B cell (primary cell): Measurements from ENCODE around the gene SLC43A1. TPM values are rescaled to one million over a fixed set of nuclear protein-coding genes. Genes with fewer than 3 reads are reported as not detected.

Source experiments
- ATAC-seq: fragments of 200-7000 bp; cut with Tn5 transposase; one replicate; pipeline ENCODE4 v1.10.0; 2021; ENCODE audit warnings: low read depth, mild to moderate bottlenecking, moderate number of reproducible peaks, moderate library complexity
- CTCF ChIA-PET: fragments of 350-600 bp; sonication (Branson Sonifier 250); formaldehyde crosslinking; loops from one replicate; lab custom pipeline; 2021; ENCODE audit warnings: antibody characterized with exemption, inconsistent platforms; lab: Charles Lee
- POLR2A ChIA-PET: fragments of 350-600 bp; sonication (Branson Sonifier 250); formaldehyde crosslinking; loops from one replicate; lab custom pipeline; 2021; ENCODE audit warnings: antibody characterized with exemption; lab: Charles Lee
- DNase-seq: peaks from one replicate; pipeline ENCODE4 v3.0.0; 2013
- H2AFZ ChIP-seq: 2 replicates; pipeline ENCODE4 v1.6.1; 2012; ENCODE audit warnings: mild to moderate bottlenecking, low read depth, low read length; ENCODE audit not compliant: insufficient read depth, poor library complexity, severe bottlenecking
- H3K27ac ChIP-seq, 2 donors: 1 replicate in 1 of 2; 2 replicates in 1 of 2; pipeline ENCODE4 v1.5.1; 2012 to 2013; ENCODE audit warnings: low read length in 2 of 2, mild to moderate bottlenecking in 2 of 2, moderate library complexity in 1 of 2
- H3K27me3 ChIP-seq, 4 experiments: fragments of 200-600 bp in 1 of 4; sonication (generic) in 1 of 4; replicated peaks in 1 of 4; 1 replicate in 2 of 4; 2 replicates in 2 of 4; pipeline versions ENCODE4 v1.6.1 to v1.7.0; 2013 to 2016; ENCODE audit warnings: low read length in 3 of 4, mild to moderate bottlenecking in 2 of 4, mixed read lengths in 1 of 4, moderate library complexity in 1 of 4; ENCODE audit not compliant: insufficient read depth in 4 of 4, control insufficient read depth in 3 of 4; ENCODE audit errors: control extremely low read depth in 1 of 4
- H3K36me3 ChIP-seq, 2 experiments: replicated peaks in 1 of 2; 1 replicate in 1 of 2; 2 replicates in 1 of 2; pipeline versions ENCODE4 v1.6.1 to v1.7.1; 2013; ENCODE audit warnings: low read length in 1 of 2; ENCODE audit not compliant: insufficient read depth in 2 of 2, control insufficient read depth in 1 of 2; ENCODE audit errors: control extremely low read depth in 1 of 2, extremely low read depth in 1 of 2
- H3K4me1 ChIP-seq, 2 donors: fragments of 200-600 bp in 1 of 2; sonication (generic) in 1 of 2; 1 replicate in 1 of 2; 2 replicates in 1 of 2; pipeline versions ENCODE4 v1.5.1 to v1.6.1; 2013 to 2017; ENCODE audit warnings: low read length in 2 of 2; ENCODE audit not compliant: control insufficient read depth in 2 of 2, insufficient read depth in 2 of 2
- H3K4me2 ChIP-seq: replicated peaks from 2 replicates; pipeline ENCODE3; 2012; ENCODE audit warnings: mild to moderate bottlenecking, low read depth, low read length; ENCODE audit not compliant: poor library complexity, severe bottlenecking
- H3K4me3 ChIP-seq, 5 experiments: fragments of 200-600 bp in 1 of 5; sonication (generic) in 1 of 5; 1 replicate in 3 of 5; 2 replicates in 2 of 5; pipeline versions ENCODE4 v1.5.1 to v1.7.0; 2011 to 2016; ENCODE audit warnings: low read length in 4 of 5, mild to moderate bottlenecking in 4 of 5, low read depth in 2 of 5, control low read depth in 1 of 5, moderate library complexity in 1 of 5; ENCODE audit not compliant: insufficient read depth in 1 of 5; ENCODE audit errors: control extremely low read depth in 1 of 5, extremely low read depth in 1 of 5
- H3K79me2 ChIP-seq: fragments of 200-600 bp; sonication (generic); one replicate; pipeline ENCODE4 v1.6.0; 2016; ENCODE audit warnings: low read length; ENCODE audit not compliant: control insufficient read depth, insufficient read depth
- H3K9ac ChIP-seq: fragments of 200-600 bp; sonication (generic); 2 replicates; pipeline ENCODE4 v1.6.1; 2017; ENCODE audit warnings: mild to moderate bottlenecking, low read length, moderate library complexity
- H3K9me3 ChIP-seq, 3 donors: one replicate each; pipeline versions ENCODE4 v1.6.1 to v1.7.1; 2013; ENCODE audit warnings: low read length in 2 of 3; ENCODE audit not compliant: control insufficient read depth in 2 of 3, insufficient read depth in 1 of 3; ENCODE audit errors: control extremely low read depth in 1 of 3
- H4K20me1 ChIP-seq: 2 replicates; pipeline ENCODE4 v1.6.0; 2012; ENCODE audit warnings: mild to moderate bottlenecking, low read length; ENCODE audit not compliant: insufficient read depth, control insufficient read depth, poor library complexity, severe bottlenecking
- H3K27ac Mint-ChIP-seq: one replicate; pipeline ENCODE4 v1.8.0; 2021; ENCODE audit warnings: mixed read lengths
- H3K27me3 Mint-ChIP-seq: one replicate; pipeline ENCODE4 v1.8.0; 2021; ENCODE audit warnings: mixed read lengths
- H3K4me1 Mint-ChIP-seq: one replicate; pipeline ENCODE4 v1.8.0; 2021; ENCODE audit warnings: mixed read lengths
- H3K4me3 Mint-ChIP-seq: one replicate; pipeline ENCODE4 v1.8.0; 2021; ENCODE audit warnings: mixed read lengths
- H3K9me3 Mint-ChIP-seq: one replicate; pipeline ENCODE4 v1.8.0; 2022; ENCODE audit warnings: mixed read lengths; ENCODE audit not compliant: insufficient read depth
- EZH2 ChIP-seq: IDR thresholded peaks from 2 replicates; pipeline ENCODE4 v1.6.1; 2012; ENCODE audit warnings: borderline replicate concordance, low read depth, mild to moderate bottlenecking, moderate library complexity, low read length; ENCODE audit not compliant: insufficient read depth, poor library complexity, severe bottlenecking
- WGBS: methylation state at CpG from one replicate; pipeline ENCODE4 v1.1.5; 2013; ENCODE audit warnings: missing lambda C conversion rate; ENCODE audit not compliant: insufficient coverage; 5-methylcytosine and 5-hydroxymethylcytosine counted together
- intact Hi-C: fragments of 100-400 bp; cut with micrococcal nuclease; formaldehyde crosslinking; loops from one replicate; pipeline ENCODE4 v1.10.0; 2022
- polyA plus RNA-seq: library from polyadenylated mRNA; depleted of rRNA; stranded (reverse); fragments of >200 nt; gene quantifications from 2 replicates; pipeline ENCODE4 v1.2.3, GENCODE V29; 2012
- total RNA-seq, 2 donors: library from RNA; stranded (reverse); fragments of 120-200 nt in 1 of 2; gene quantifications; 1 replicate in 1 of 2; 2 replicates in 1 of 2; pipeline versions ENCODE4 v1.2.3 to v1.2.4, GENCODE V29; 2013 to 2022
- TF ChIP-seq, protein P1 (sequence below): fragments of 200-600 bp; IDR thresholded peaks from one replicate; pipeline ENCODE4 v1.8.0; 2022; ENCODE audit warnings: antibody characterized with exemption, mild to moderate bottlenecking

SLC43A1 gene
- total and polyA plus RNA-seq, 2 donors (not counting 1 experiment from before 2014, with no cell fraction given): 3.7 to 6.4 TPM

DNA sequence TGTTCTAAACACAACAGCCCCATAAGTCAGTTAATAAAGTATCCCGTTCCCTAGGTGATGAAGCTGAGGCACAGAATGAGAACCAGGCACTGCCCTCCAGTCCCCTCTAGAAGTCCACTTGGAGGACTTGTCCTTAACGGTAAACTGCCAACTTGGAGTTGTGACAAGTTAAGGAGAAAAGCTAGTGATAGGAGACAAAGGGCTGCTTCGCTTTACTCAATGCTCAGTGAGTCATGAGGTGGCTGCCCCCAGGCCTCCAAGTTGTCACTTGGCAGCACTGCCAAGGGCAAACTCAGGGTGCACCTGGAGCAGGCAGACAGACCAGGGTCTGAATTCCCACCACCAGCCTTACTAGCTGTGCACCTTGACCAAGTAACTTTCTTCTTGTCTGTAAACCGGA, 13.5 kb downstream of the SLC43A1 start:
- H3K27ac ChIP-seq: no peak overlapping the region
- Mint-ChIP-seq H3K4me3 (no peak overlapping the region), H3K9me3 (no peaks in the 10 kb centered on the region), H3K27ac (no peak overlapping the region), H3K4me1 (peaks cover 6% of the 10 kb centered on the region), H3K27me3 (no peaks in the 10 kb centered on the region)
- POLR2A ChIA-PET: no interaction called here
- no peak overlapping the region for H2AFZ ChIP-seq
- TF ChIP-seq EZH2: no peak
- TF ChIP-seq, protein P1, sequence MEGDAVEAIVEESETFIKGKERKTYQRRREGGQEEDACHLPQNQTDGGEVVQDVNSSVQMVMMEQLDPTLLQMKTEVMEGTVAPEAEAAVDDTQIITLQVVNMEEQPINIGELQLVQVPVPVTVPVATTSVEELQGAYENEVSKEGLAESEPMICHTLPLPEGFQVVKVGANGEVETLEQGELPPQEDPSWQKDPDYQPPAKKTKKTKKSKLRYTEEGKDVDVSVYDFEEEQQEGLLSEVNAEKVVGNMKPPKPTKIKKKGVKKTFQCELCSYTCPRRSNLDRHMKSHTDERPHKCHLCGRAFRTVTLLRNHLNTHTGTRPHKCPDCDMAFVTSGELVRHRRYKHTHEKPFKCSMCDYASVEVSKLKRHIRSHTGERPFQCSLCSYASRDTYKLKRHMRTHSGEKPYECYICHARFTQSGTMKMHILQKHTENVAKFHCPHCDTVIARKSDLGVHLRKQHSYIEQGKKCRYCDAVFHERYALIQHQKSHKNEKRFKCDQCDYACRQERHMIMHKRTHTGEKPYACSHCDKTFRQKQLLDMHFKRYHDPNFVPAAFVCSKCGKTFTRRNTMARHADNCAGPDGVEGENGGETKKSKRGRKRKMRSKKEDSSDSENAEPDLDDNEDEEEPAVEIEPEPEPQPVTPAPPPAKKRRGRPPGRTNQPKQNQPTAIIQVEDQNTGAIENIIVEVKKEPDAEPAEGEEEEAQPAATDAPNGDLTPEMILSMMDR: no peak
- peaks cover 0 to 3% of the 10 kb centered on the region in 2 experiments for H3K36me3 ChIP-seq
- CTCF ChIA-PET: interaction anchor here (1.1 to 7.6 kb wide), 4 partner anchors 8 to 44 kb away, joined by 3 to 34 read pairs (median 14); no protein-coding TSS in a partner anchor
- H3K4me3 ChIP-seq: no peak overlapping the region
- H3K9ac ChIP-seq: no peak overlapping the region
- intact Hi-C loops: no loop called here
- peaks cover 0 to 4% (median 0%) of the 10 kb centered on the region in 3 donors for H3K9me3 ChIP-seq
- DNase-seq (no peak), ATAC-seq (no peak)
- H3K79me2 ChIP-seq: no peaks in the 10 kb centered on the region
- peaks cover 0 to 6% of the 10 kb centered on the region in 2 donors for H3K4me1 ChIP-seq
- WGBS: 100% methylated on average over 3 of the region's 4 CpGs
- H3K4me2 ChIP-seq: no peak overlapping the region
- no peaks in the 10 kb centered on the region for H3K27me3 ChIP-seq
- H4K20me1 ChIP-seq: no peaks in the 10 kb centered on the region

- ChIA-PET CTCF (interaction anchor here (1.1 to 7.6 kb wide), 5 partner anchors 7 to 43 kb away, joined by 3 to 34 read pairs (median 12); no protein-coding TSS in a partner anchor), POLR2A (no interaction called here)
- Mint-ChIP-seq H3K9me3 (no peaks in the 10 kb centered on the region), H3K27ac (no peak overlapping the region), H3K4me1 (peaks cover 6% of the 10 kb centered on the region), H3K27me3 (no peaks in the 10 kb centered on the region), H3K4me3 (no peak overlapping the region)
- Histone ChIP-seq H4K20me1 (no peaks in the 10 kb centered on the region), H3K27me3 (no peaks in the 10 kb centered on the region), H3K9ac (no peak overlapping the region), H3K9me3 (peaks cover 0 to 4% (median 0%) of the 10 kb centered on the region in 3 donors), H3K4me1 (peaks cover 0 to 6% of the 10 kb centered on the region in 2 donors), H3K4me2 (no peak overlapping the region), H2AFZ (no peak overlapping the region), H3K4me3 (no peak overlapping the region), H3K79me2 (no peaks in the 10 kb centered on the region), H3K36me3 (peaks cover 0 to 3% of the 10 kb centered on the region in 2 experiments), H3K27ac (no peak overlapping the region)
- intact Hi-C loops: no loop called here
- no peak for TF ChIP-seq EZH2
- TF ChIP-seq, protein P1: no peak
- DNase-seq: no peak
- 96% methylated on average over 9 of the region's 15 CpGs for WGBS
- ATAC-seq: no peak
These were observed 14.6 kb downstream of the SLC43A1 start for GRCh38 chr11:57500926-57501325.
